B cell (primary cell): ENCODE results near the gene SLC5A10.

Experiments used
- EZH2 ChIP-seq: IDR thresholded peaks from 2 replicates; pipeline ENCODE4 v1.6.1; 2012; ENCODE audit warnings: borderline replicate concordance, low read depth, mild to moderate bottlenecking, moderate library complexity, low read length; ENCODE audit not compliant: insufficient read depth, poor library complexity, severe bottlenecking
- TF ChIP-seq, protein P1 (sequence below): fragments of 200-600 bp; IDR thresholded peaks from one replicate; pipeline ENCODE4 v1.8.0; 2022; ENCODE audit warnings: antibody characterized with exemption, mild to moderate bottlenecking

DNA sequence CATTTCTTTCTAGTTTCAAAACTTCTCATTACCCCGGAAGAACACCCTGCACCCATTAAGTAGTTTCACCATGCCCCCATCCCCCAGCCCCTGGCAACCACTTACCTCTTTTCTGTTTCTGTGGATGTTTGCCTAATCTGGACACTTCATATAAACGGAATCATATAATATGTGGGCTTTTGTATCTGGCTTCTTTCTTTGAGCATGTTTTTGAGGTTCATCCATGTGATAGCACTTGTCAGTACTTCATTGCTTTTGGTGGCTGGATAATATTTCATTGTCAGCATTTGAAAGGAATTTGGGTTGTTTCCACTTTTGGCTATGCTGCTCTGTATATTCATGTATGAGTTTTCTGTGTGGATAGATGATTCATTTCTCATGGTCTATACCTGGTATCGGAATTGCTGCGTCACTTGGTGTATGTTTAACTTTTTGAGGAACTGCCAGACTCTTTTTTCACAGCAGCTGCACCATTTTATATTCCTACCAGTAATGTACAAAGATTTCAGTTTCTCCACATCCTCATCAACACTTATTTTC, 30.0 kb upstream of the SLC5A10 start:
- TF ChIP-seq, protein P1, sequence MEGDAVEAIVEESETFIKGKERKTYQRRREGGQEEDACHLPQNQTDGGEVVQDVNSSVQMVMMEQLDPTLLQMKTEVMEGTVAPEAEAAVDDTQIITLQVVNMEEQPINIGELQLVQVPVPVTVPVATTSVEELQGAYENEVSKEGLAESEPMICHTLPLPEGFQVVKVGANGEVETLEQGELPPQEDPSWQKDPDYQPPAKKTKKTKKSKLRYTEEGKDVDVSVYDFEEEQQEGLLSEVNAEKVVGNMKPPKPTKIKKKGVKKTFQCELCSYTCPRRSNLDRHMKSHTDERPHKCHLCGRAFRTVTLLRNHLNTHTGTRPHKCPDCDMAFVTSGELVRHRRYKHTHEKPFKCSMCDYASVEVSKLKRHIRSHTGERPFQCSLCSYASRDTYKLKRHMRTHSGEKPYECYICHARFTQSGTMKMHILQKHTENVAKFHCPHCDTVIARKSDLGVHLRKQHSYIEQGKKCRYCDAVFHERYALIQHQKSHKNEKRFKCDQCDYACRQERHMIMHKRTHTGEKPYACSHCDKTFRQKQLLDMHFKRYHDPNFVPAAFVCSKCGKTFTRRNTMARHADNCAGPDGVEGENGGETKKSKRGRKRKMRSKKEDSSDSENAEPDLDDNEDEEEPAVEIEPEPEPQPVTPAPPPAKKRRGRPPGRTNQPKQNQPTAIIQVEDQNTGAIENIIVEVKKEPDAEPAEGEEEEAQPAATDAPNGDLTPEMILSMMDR: no peak
- no peak for TF ChIP-seq EZH2
